SK-N-SH (cell line): ENCODE data around the gene DBH. TPM values are rescaled to one million over a fixed set of nuclear protein-coding genes. Genes with fewer than 3 reads are reported as not detected.
"Not testable (repeated sequence)": the region's sequence is repeated elsewhere in the genome, so short reads cannot be mapped to it uniquely, and the experiment has no call there.

ENCODE experiments used
- CTCF ChIA-PET: fragments of 300-600, 350-600 bp; formaldehyde crosslinking; extraction: SDS; loops from one replicate; lab custom pipeline; 2021; lab: Yijun Ruan, JAX
- POLR2A ChIA-PET: fragments of 350-600 bp; sonication (Branson Sonifier 250); formaldehyde crosslinking; extraction: SDS; loops from one replicate; lab custom pipeline; 2020; ENCODE audit warnings: antibody characterized with exemption, inconsistent platforms; lab: Yijun Ruan, JAX
- DNase-seq: peaks from one replicate; pipeline ENCODE4 v3.0.0; 2012
- H2AFZ ChIP-seq: fragments of 200-600 bp; sonication (generic); 2 replicates; pipeline ENCODE4 v1.8.1; 2016; ENCODE audit warnings: antibody characterized with exemption, mild to moderate bottlenecking, low read depth
- H3F3A ChIP-seq: fragments of 200-600 bp; sonication (generic); replicated peaks from 2 replicates; pipeline ENCODE3; 2016; ENCODE audit warnings: antibody characterized with exemption, mild to moderate bottlenecking; ENCODE audit not compliant: insufficient read depth
- H3K27ac ChIP-seq, 2 experiments: fragments of 200-500 bp in 1 of 2; fragments of 200-600 bp in 1 of 2; sonication (Bioruptor generic) in 1 of 2; sonication (generic), shearing (Covaris generic) in 1 of 2; 2 replicates each; pipeline versions ENCODE4 v1.5.1 to v1.6.1; 2014 to 2016; ENCODE audit warnings: low read depth in 2 of 2, inconsistent platforms in 1 of 2, low read length in 1 of 2, mild to moderate bottlenecking in 1 of 2, mixed read lengths in 1 of 2
- H3K27me3 ChIP-seq: fragments of 200-600 bp; sonication (generic), shearing (Covaris generic); 2 replicates; pipeline ENCODE4 v1.6.1; 2016; ENCODE audit warnings: mixed run types; ENCODE audit not compliant: insufficient read depth
- H3K36me3 ChIP-seq, 2 experiments: fragments of 200-500 bp in 1 of 2; fragments of 200-600 bp in 1 of 2; sonication (Bioruptor generic) in 1 of 2; sonication (generic) in 1 of 2; replicated peaks in 1 of 2; 2 replicates each; pipeline versions ENCODE3 to v1.5.1; 2014 to 2016; ENCODE audit warnings: low read length in 1 of 2, mild to moderate bottlenecking in 1 of 2; ENCODE audit not compliant: insufficient read depth in 2 of 2, control insufficient read depth in 1 of 2
- H3K4me1 ChIP-seq, 2 experiments: fragments of 200-500 bp in 1 of 2; fragments of 200-600 bp in 1 of 2; sonication (Bioruptor generic) in 1 of 2; sonication (generic), shearing (Covaris generic) in 1 of 2; 2 replicates each; pipeline versions ENCODE4 v1.5.1 to v1.6.1; 2014 to 2016; ENCODE audit warnings: low read depth in 1 of 2, low read length in 1 of 2, mixed run types in 1 of 2; ENCODE audit not compliant: insufficient read depth in 2 of 2, control insufficient read depth in 1 of 2
- H3K4me2 ChIP-seq: fragments of 200-600 bp; sonication (generic), shearing (Covaris generic); 2 replicates; pipeline ENCODE4 v1.6.1; 2017; ENCODE audit warnings: mixed run types
- H3K4me3 ChIP-seq, 2 experiments: fragments of 200-500 bp in 1 of 2; fragments of 200-600 bp in 1 of 2; sonication (Bioruptor generic) in 1 of 2; sonication (generic), shearing (Covaris generic) in 1 of 2; 2 replicates each; pipeline versions ENCODE4 v1.5.1 to v1.8.1; 2014 to 2016; ENCODE audit warnings: low read depth in 2 of 2, inconsistent platforms in 1 of 2, low read length in 1 of 2, mild to moderate bottlenecking in 1 of 2, mixed read lengths in 1 of 2, moderate library complexity in 1 of 2
- H3K79me2 ChIP-seq: fragments of 200-600 bp; sonication (generic); 2 replicates; pipeline ENCODE4 v1.8.1; 2017; ENCODE audit warnings: mild to moderate bottlenecking; ENCODE audit not compliant: insufficient read depth
- H3K9ac ChIP-seq: fragments of 200-600 bp; sonication (generic); 2 replicates; pipeline ENCODE4 v1.6.1; 2017; ENCODE audit warnings: mixed run types
- H3K9me2 ChIP-seq: fragments of 200-600 bp; sonication (generic); 2 replicates; pipeline ENCODE4 v1.6.1; 2017; ENCODE audit warnings: mixed run types
- H3K9me3 ChIP-seq: fragments of 200-600 bp; sonication (generic); 2 replicates; pipeline ENCODE4 v1.6.1; 2017; ENCODE audit warnings: mixed run types, mild to moderate bottlenecking, moderate library complexity
- H4K20me1 ChIP-seq: fragments of 200-600 bp; sonication (generic); 2 replicates; pipeline ENCODE4 v1.6.1; 2017; ENCODE audit warnings: mild to moderate bottlenecking, mixed run types; ENCODE audit not compliant: insufficient read depth
- CHD2 ChIP-seq: fragments of 150-350 bp; IDR thresholded peaks from 2 replicates; pipeline ENCODE4 v1.6.1; 2018; ENCODE audit warnings: low read length; ENCODE audit not compliant: partially characterized antibody
- ELF1 ChIP-seq: IDR thresholded peaks from 2 replicates; pipeline ENCODE4 v1.4.0; 2012
- EP300 ChIP-seq, 2 experiments: IDR thresholded peaks; 2 replicates each; pipeline versions ENCODE4 v1.4.0 to v1.6.1; 2012; ENCODE audit warnings: borderline replicate concordance in 1 of 2, low read depth in 1 of 2, low read length in 1 of 2
- FOXJ3 ChIP-seq: sonication (generic); formaldehyde crosslinking; IDR thresholded peaks from 2 replicates; pipeline ENCODE4 v1.5.1; 2020; ENCODE audit warnings: mild to moderate bottlenecking, missing genetic modification reagents
- GABPA ChIP-seq: IDR thresholded peaks from 2 replicates; pipeline ENCODE4 v1.4.0; 2012; ENCODE audit warnings: low read depth, mild to moderate bottlenecking
- GATA2 ChIP-seq: sonication (generic); formaldehyde crosslinking; IDR thresholded peaks from 2 replicates; pipeline ENCODE4 v1.5.0; 2020; ENCODE audit warnings: mild to moderate bottlenecking, missing genetic modification reagents
- MAX ChIP-seq: IDR thresholded peaks from 2 replicates; pipeline ENCODE4 v1.4.0; 2012; ENCODE audit warnings: low read depth
- NRF1 ChIP-seq: IDR thresholded peaks from 2 replicates; pipeline ENCODE4 v1.6.1; 2012; ENCODE audit warnings: low read depth, mild to moderate bottlenecking, low read length
- PBX3 ChIP-seq: IDR thresholded peaks from 2 replicates; pipeline ENCODE4; 2012
- POLR2AphosphoS5 ChIP-seq: IDR thresholded peaks from 2 replicates; pipeline ENCODE4 v1.6.1; 2012; ENCODE audit warnings: low read depth, low read length
- SIN3A ChIP-seq: IDR thresholded peaks from 2 replicates; pipeline ENCODE4 v1.6.1; 2012; ENCODE audit warnings: low read depth, mild to moderate bottlenecking, low read length, moderate library complexity, borderline replicate concordance
- SMC3 ChIP-seq: IDR thresholded peaks from 2 replicates; pipeline ENCODE4 v1.6.1; 2012; ENCODE audit warnings: low read depth, low read length, improper control_type of control experiment
- USF1 ChIP-seq: IDR thresholded peaks from 2 replicates; pipeline ENCODE4 v1.4.0; 2012; ENCODE audit warnings: low read depth, borderline replicate concordance
- YY1 ChIP-seq: IDR thresholded peaks from 2 replicates; pipeline ENCODE4 v1.4.0; 2012; ENCODE audit warnings: low read depth, mild to moderate bottlenecking
- WGBS: methylation state at CpG from one replicate; pipeline ENCODE4 v1.1.6; 2017; ENCODE audit warnings: low lambda C conversion rate; 5-methylcytosine and 5-hydroxymethylcytosine counted together
- polyA plus RNA-seq, 3 experiments: library from polyadenylated mRNA; depleted of rRNA; stranded (reverse); fragments of >200 nt; gene quantifications; 2 replicates each; pipeline ENCODE4 v1.2.3, GENCODE V29; 2012

The DBH gene
- polyA plus RNA-seq, 1 of the 3 experiments (the other 2 are of a cell fraction): 0.92 TPM

GRCh38 chr9:133673258-133673655 lies 37.1 kb downstream of the DBH start (continued):
- TF ChIP-seq EP300 (IDR thresholded peaks at IDR 0.05; ENCODE audit: borderline replicate concordance in 1 of 2, low read depth in 1 of 2, low read length in 1 of 2) (no peak), PBX3 (no peak), SIN3A (no peak), CHD2 (no peak), GATA2 (CRISPR knock-in tag) (no peak), YY1 (no peak), NRF1 (no peak), USF1 (no peak), FOXJ3 (CRISPR knock-in tag) (no peak)

GRCh38 chr9:133674091-133674490 lies 37.9 kb downstream of the DBH start:
- Histone ChIP-seq H3K9me3 (no peaks in the 10 kb centered on the region), H3K9ac (no peak overlapping the region), H3K36me3 (no peaks in the 10 kb centered on the region), H4K20me1 (no peaks in the 10 kb centered on the region), H3K9me2 (no peaks in the 10 kb centered on the region), H3K27ac (no peak overlapping the region), H3K79me2 (no peaks in the 10 kb centered on the region), H3K4me3 (no peak overlapping the region), H3K4me1 (peaks cover 0 to 18% of the 10 kb centered on the region in 2 experiments; a peak in 1 of 4 replicates), H2AFZ (no peak overlapping the region), H3F3A (no peaks in the 10 kb centered on the region), H3K4me2 (no peak overlapping the region), H3K27me3 (no peaks in the 10 kb centered on the region)
- 86% methylated on average over 11 of the region's 14 CpGs for WGBS
- no peak for DNase-seq
- TF ChIP-seq SMC3: no peak
- TF ChIP-seq GABPA: no peak
- TF ChIP-seq GATA2 (CRISPR knock-in tag): no peak
- TF ChIP-seq ELF1: no peak
- TF ChIP-seq POLR2AphosphoS5: no peak
- TF ChIP-seq MAX: no peak
- CTCF ChIA-PET: interaction anchor here (2.0 kb wide), 1 partner anchor 53 kb away, joined by 6 read pairs; no protein-coding TSS in a partner anchor
- POLR2A ChIA-PET: no interaction called here

GRCh38 chr9:133675796-133676195 lies 39.6 kb downstream of the DBH start:
- H2AFZ ChIP-seq, H3K4me3 ChIP-seq, H3K4me2 ChIP-seq, H4K20me1 ChIP-seq, POLR2A ChIA-PET, DNase-seq, H3K9me2 ChIP-seq, H3F3A ChIP-seq, H3K79me2 ChIP-seq, H3K36me3 ChIP-seq, H3K9ac ChIP-seq, H3K27me3 ChIP-seq, H3K9me3 ChIP-seq, H3K27ac ChIP-seq: not testable (repeated sequence)
- peaks cover 0 to 28% of the 10 kb centered on the region in 2 experiments; a peak in 1 of 4 replicates for H3K4me1 ChIP-seq
- CTCF ChIA-PET: interaction anchor here (0.8 to 1.3 kb wide), 2 partner anchors 40 to 51 kb away, joined by 3 to 4 read pairs; no protein-coding TSS in a partner anchor
- WGBS: 95% methylated on average over 3 of the region's 3 CpGs
